ENCODE results near the gene SIRPB2. TPM values are rescaled to one million over a fixed set of nuclear protein-coding genes. Genes with fewer than 3 reads are reported as not detected.

Gene SIRPB2
- total and polyA plus RNA-seq, 8 donors = 0.09 to 3.4 (median 0.57) TPM

DNA sequence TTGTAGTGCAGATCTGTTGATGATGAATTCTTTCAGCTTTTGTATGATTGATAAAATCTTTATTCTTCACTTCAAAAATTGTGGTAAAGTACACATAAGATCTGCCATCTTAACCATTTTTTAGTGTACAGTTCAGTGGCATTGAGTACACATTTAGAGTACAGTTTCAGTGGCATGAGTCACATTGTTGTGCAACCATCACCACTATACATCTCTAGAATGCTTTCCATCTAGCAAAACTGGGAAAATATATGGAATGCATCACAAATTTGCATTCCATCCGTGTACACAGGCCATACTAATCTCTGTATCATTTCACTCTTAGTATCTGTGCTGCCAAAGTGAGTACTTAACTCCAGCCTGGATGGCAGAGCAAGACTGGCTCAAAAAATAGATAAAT lies 37.6 kb upstream of the SIRPB2 start:
- Histone ChIP-seq H3K4me3 (no peak overlapping the region), H3K4me1 (no peaks in the 10 kb centered on the region), H3K27ac (no peak overlapping the region), H3K27me3 (peaks cover 0 to 5% (median 2%) of the 10 kb centered on the region in 4 donors), H3K9me3 (no peaks in the 10 kb centered on the region), H3K36me3 (no peaks in the 10 kb centered on the region)
- FAIRE-seq = no peak
- intact Hi-C loops (cut with DNase I) = no loop called here
- no peak for ATAC-seq
- no peak for TF ChIP-seq CTCF (IDR thresholded peaks at IDR 0.05)
- DNase-seq = no peak
- WGBS, 2 donors = 11 to 22% methylated on average over 1 of the region's 1 CpG

DNA sequence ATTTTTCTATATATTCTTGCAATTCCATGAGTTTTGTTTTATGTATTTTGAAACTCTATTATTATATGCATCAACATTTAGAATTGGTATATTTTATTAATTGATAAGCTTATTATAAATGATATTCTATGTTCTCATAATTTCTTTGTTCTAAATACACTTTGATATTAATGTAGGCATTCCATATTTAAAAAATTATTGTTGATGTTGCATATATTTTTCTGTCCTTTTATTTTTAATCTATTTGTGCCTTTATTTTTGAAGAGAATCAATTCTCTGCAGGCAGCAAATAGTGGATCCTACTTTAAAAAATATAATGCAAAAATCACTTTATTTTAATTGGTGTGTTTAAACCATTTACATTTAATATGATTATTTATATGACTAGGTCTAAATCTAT lies 36.7 kb upstream of the SIRPB2 start:
- intact Hi-C loops (cut with DNase I) = no loop called here
- H3K27ac ChIP-seq = no peak overlapping the region
- H3K36me3 ChIP-seq = no peaks in the 10 kb centered on the region
- no peak for TF ChIP-seq CTCF (IDR thresholded peaks at IDR 0.05)
- H3K27me3 ChIP-seq = peaks cover 0 to 5% (median 2%) of the 10 kb centered on the region in 4 donors
- H3K4me1 ChIP-seq = no peaks in the 10 kb centered on the region
- FAIRE-seq (peak; percentile 41), DNase-seq (no peak), ATAC-seq (no peak)
- no peak overlapping the region for H3K4me3 ChIP-seq
- no peaks in the 10 kb centered on the region for H3K9me3 ChIP-seq

DNA sequence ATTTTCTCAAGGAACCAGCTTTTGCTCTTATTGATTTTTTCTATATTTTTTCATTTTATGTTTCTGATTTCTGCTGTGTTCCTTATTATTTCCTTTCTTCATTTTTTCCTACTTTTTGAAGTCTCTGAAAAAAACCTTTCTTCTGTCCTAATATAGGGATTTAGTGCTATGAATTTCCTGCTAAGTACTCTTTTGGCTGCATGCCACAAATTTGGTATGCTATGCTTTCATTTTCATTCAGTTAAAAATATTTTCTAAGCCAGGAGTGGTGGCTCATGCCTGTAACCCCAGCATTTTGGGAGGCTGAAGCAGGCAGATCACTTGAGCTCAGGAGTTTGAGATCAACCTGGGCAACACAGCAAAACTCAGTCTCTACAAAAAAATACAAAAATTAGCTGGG lies 35.7 kb upstream of the SIRPB2 start:
- TF ChIP-seq CTCF (IDR thresholded peaks at IDR 0.05) = no peak
- Histone ChIP-seq H3K4me1 (no peaks in the 10 kb centered on the region), H3K9me3 (no peaks in the 10 kb centered on the region), H3K36me3 (no peaks in the 10 kb centered on the region), H3K27me3 (peaks cover 0 to 5% (median 2%) of the 10 kb centered on the region in 4 donors), H3K27ac (no peak overlapping the region), H3K4me3 (no peak overlapping the region)
- FAIRE-seq = no peak
- no peak for DNase-seq
- intact Hi-C loops (cut with DNase I) = no loop called here
- ATAC-seq = no peak

DNA sequence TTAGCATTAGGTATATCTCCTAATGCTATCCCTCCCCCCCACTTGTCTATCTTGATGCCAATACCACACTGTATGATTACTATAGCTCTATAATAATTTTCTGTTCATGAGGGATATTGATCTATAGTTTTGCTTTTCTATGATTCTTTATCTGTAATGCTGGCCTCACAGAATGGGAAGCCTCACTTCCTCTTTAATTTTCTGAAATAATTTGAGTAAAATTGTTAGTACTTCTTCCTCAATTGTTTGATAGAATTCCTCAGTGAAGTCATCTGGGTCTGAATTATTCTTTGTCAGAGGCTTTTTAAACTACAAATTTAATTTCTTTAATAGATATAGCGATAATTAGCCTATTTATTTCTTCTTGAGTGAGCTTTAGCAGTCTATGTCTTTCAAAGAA lies 35.1 kb upstream of the SIRPB2 start:
- H3K4me3 ChIP-seq = no peak overlapping the region
- no peaks in the 10 kb centered on the region for H3K9me3 ChIP-seq
- H3K4me1 ChIP-seq = no peaks in the 10 kb centered on the region
- TF ChIP-seq CTCF (IDR thresholded peaks at IDR 0.05) = no peak
- FAIRE-seq = no peak
- no peak overlapping the region for H3K27ac ChIP-seq
- H3K36me3 ChIP-seq = no peaks in the 10 kb centered on the region
- DNase-seq = no peak
- WGBS, 2 donors = 55 to 60% methylated on average over 1 of the region's 1 CpG
- ATAC-seq = no peak
- H3K27me3 ChIP-seq = peaks cover 0 to 5% (median 2%) of the 10 kb centered on the region in 4 donors
- intact Hi-C loops (cut with DNase I) = no loop called here

- DNase-seq (no peak), ATAC-seq (no peak), FAIRE-seq (no peak)
- peaks cover 0 to 5% (median 2%) of the 10 kb centered on the region in 4 donors for H3K27me3 ChIP-seq
- H3K27ac ChIP-seq = no peak overlapping the region
- no peak for TF ChIP-seq CTCF (IDR thresholded peaks at IDR 0.05)
- no peaks in the 10 kb centered on the region for H3K4me1 ChIP-seq
- intact Hi-C loops (cut with DNase I) = no loop called here
- 15 to 16% methylated on average over 4 of the region's 4 CpGs for WGBS, 2 donors
- no peaks in the 10 kb centered on the region for H3K9me3 ChIP-seq
- no peaks in the 10 kb centered on the region for H3K36me3 ChIP-seq
- no peak overlapping the region for H3K4me3 ChIP-seq
Measured at GRCh38 chr20:1524004-1524403, 32.8 kb upstream of the SIRPB2 start.

Data from pancreas (tissue), 10 donors.